Measurements from ENCODE around the gene KDM3A.

Gene KDM3A

DNA sequence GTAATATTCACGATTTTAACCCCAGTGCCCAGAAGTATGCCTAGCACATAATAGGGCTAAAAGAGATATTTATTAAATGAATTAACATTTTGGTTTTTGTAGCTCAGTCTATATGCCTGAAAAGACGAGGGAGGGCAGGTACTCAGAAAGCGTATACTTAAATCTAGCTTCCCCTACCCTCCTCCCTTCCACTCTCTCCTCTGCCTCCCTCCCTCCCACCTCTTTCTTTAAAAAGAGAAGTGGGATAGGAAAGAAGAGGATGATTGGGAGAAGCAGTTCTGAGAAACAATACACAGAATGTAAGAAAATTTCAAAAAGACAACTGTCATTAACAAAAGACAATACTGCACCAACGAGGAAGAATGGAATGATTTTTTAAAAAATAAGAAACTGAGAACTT is 82.3 kb downstream of the KDM3A start:
- no peak for DNase-seq

DNA sequence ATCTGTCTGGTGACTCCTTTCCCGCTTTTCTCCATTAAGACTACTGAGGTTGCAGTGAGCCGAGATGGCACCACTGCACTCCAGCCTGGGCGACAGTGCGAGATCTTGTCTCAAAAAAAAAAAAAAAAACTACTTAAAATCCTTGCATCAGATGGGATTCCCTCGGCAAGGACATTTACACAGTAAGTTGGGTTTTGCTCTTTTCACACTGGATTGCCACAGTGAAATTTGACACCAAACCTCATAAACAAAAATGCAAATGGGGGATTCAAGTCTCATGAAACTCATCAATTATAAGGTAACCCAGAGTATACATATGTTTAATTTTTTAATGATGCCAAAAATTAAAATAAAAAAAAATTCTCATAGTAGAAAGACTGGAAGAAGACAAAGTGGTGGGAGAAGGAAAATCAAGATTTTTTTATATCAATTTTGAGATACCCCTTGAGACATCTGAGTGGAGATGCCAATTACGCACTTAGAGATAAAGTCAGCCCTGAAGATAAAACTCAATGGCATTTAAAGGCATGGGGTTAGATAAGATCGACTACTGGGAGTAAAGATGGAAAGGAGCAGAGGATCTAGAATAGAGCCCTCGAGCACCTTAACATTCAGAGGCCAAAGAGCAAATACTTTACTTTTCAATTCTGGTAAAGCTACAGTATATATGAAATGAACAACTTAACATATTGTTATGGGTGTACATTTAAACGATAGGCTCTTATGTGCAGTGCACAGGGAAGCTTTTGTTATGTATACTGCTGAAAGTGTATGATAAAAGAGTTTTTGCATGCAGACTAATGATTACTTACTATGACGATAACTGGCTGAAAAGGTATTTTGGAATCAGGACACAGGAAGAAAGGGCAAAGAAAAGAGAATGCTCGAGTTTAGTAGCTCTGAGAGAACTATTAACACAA is 84.5 kb downstream of the KDM3A start:
- DNase-seq: no peak

DNA sequence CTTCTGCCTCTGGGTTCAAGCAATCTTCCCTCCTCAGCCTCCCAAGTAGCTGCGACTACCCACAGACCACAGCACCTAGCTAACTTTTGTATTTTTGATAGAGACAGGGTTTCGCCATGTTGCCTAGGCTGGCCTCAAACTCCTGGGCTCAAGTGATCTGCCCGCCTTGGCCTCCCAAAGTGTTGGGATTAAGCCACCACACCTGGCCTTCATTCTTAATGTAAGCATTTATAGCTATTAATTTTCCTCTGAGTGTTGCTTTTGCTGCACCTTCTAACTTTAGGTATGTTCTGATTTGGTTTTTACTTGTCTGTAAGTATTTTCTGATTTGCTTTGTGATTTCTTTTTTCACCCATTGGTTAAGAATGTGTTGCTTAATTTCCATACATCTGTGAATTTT is 92.4 kb downstream of the KDM3A start:
- no peak for DNase-seq

DNA sequence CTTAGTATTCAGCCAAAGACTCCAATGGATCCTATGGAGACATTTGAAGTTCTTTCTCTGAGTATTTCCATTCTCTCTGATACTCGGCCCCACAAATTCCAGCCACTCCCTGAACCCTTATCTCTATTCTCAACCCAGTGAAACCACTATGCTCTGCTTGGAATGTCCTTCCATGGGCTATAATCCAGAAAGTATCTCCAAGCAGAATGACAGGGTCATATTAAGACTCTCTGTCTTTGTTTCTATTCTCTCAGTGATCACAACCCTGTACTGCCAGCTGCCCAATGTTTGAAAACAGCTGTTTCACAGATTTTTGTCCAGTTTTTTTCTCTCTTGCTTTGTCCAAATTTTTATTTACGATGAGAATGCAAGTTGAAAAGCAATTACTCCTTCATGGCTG is 100.2 kb downstream of the KDM3A start:
- no peak for DNase-seq
